GM12875 (cell line): ENCODE data around the gene ANTKMT.
"Not testable (repeated sequence)": the region's sequence is repeated elsewhere in the genome, so short reads cannot be mapped to it uniquely, and the experiment has no call there.

Experiments used
- H3K4me3 ChIP-seq: one replicate; pipeline ENCODE4 v1.5.1; 2011; ENCODE audit warnings: low read depth, low read length, control low read depth
- CTCF ChIP-seq: IDR thresholded peaks from 2 replicates; pipeline ENCODE4 v1.5.1; 2011; ENCODE audit warnings: low read depth, mild to moderate bottlenecking, control low read depth, inconsistent platforms, low read length, moderate library complexity, borderline replicate concordance; ENCODE audit not compliant: insufficient read depth

ANTKMT gene

DNA sequence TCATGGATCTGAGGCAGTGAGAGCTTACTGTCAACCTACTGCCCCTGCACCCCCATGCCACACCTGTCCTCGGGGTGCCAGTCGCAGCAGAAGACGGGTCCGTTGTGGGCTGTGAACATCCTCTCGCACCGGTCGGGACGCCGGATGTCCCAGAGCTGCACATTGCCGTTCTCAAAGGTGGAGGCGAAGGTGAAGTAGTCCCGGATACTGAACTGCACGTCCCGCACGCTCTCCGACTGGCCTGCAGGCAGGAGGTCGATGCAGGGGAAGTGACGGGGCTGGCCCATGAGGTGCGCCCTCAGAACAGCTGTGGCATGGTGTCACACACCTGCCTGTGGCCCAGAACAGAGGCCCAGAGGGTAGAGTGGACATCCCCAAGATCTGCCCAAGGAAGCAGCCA lies 33.4 kb upstream of the ANTKMT start:
- H3K4me3 ChIP-seq, result no peak overlapping the region

GRCh38 chr16:689175-689897 lies 31.6 kb upstream of the ANTKMT start:
- TF ChIP-seq CTCF, result no peak

More for the DNA sequence above, 33.4 kb upstream of the ANTKMT start:
- TF ChIP-seq CTCF, result no peak

GRCh38 chr16:691242-691641 lies 29.7 kb upstream of the ANTKMT start:
- not testable (repeated sequence) for H3K4me3 ChIP-seq

More at GRCh38 chr16:689175-689897, 31.6 kb upstream of the ANTKMT start:
- H3K4me3 ChIP-seq, result peak overlapping the region; percentile 94

GRCh38 chr16:692356-693108 lies 28.4 kb upstream of the ANTKMT start:
- no peak overlapping the region for H3K4me3 ChIP-seq
- TF ChIP-seq CTCF, result no peak

- no peak for TF ChIP-seq CTCF
- no peak overlapping the region for H3K4me3 ChIP-seq
These were observed 27.6 kb upstream of the ANTKMT start for GRCh38 chr16:693364-693763.

DNA sequence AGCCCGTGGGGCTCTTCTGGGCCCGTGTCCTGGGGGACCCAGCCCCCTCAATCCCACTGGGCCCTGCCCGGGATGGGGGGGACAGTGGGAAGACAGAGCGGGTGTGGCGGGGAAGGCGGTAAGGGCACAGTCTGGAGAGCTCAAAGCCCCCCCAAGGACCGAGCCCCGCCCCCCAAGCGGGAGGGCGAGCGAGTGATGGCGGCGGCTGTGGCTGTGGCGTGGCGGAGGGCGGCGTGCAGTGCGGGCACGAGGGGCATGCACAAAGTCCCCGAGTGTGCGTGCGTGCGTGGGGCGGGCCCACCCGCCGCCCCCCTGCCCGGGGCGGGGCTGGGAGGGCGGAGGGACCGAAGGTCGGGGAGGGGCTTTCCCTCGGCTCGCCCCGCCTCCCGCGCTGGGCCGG lies 27.2 kb upstream of the ANTKMT start:
- no peak for TF ChIP-seq CTCF
- H3K4me3 ChIP-seq, result no peak overlapping the region

GRCh38 chr16:694187-694862 lies 26.6 kb upstream of the ANTKMT start:
- no peak overlapping the region for H3K4me3 ChIP-seq
- no peak for TF ChIP-seq CTCF
